Effector CD4-positive, alpha-beta T cell (primary cell): ENCODE measurements around the gene BRSK1.

Experiments used
- DNase-seq: peaks from one replicate; pipeline ENCODE4 v3.0.0-alpha.2; 2020
- total RNA-seq: gene quantifications from one replicate; lab custom pipeline; 2026; lab: John Stamatoyannopoulos, UW

The BRSK1 gene
- total RNA-seq = 1.7 reads per million

DNA sequence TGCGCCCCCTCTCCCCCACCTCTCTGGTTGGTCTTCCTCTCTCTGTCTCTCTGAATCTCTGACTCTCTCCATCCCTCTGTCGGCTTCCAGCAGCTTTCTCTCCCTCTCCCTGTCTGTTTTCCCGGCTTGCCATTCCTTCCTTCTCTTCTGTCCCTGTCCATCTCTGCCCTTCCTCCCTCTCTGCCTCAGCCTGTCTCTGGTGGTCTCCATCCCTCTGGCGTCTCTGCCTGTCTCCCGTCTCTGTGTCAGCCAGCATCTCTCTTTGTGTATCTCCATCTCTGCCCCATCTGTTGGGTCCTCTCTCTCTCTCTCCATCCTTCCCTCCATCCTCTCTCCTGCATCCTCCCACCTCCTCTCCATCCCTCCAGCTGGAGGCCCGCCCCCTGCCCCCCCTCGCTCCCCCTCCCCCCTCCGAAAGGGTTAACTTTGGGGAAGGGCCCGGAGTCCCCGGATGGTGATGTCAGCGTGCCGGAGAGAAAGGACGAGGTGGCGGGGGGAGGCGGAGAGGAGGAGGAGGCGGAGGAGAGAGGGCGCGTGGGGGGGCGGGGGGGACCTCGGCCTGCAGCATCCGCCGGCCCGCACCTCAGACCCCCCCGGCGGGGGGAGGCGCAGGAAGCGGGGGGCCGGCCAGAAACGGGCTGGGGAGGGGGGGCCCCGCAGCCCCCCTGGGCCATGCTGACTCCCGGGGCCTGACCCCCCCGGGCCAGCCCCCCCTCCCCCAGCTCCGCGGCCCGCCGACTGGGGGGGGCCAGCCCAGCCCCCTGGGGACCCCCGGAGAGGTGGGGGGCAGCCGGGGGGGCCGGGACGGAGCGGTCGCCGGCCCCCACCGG, at the start of gene BRSK1:
BRSK1 (plus strand) TSS at position 450 of the 830 bp plus-strand sequence. CDS start 446 bp downstream, outside the sequence.
- DNase-seq = peak; percentile 21

DNA sequence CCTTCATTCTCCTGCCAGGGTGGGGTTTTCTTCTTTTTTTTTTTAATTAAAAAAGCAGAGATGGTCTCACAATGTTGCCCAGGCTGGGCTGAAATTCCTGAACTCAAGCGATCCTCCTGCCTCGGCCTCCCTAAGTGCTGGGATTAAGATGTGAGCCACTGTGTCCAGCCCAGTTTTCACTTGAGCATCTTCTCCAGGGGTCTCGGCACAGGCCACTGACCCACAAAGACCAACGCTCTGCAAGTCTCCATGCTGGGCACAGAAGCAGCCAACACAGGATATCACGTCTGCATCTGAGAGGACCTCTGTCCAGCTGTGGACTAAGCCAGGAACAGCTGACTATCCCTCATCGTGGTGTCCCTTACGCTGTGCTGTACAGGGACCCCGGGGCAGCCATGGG, 45.8 kb upstream of the BRSK1 start:
- DNase-seq = no peak

DNA sequence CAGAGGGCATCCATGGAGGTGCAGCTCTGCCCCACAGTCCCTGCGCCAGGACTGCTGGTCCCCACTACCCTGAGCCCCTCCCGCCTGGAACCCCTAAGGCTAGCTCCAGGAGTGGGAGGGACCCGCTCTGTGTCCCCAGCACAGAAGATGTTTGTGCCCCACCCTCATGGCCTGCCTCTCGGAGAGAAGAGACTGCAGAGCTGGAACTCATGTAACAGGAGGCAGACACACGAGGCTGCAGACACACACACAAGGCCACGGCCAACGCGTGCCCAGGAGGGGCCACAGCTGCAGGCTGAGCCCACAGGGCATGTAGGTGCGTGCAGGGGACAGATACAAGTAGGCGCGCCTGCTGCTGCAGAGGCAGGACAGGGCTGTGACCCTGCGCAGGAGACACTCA, 44.8 kb upstream of the BRSK1 start:
- no peak for DNase-seq

DNA sequence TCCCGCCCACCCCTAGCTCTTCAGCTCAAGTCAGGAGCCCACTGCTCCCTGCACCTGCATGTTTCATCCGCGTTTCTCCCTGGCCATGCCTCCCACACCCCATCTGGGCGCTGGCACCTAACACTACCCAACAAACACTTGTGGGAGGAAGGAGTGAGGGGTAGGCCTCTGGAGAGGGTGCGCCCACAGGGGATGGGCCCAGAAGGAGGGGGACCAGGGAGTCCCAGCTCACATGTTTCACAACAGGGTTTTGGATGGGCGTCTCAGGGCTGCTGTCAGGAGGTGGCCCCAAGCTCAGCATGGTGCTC, 43.1 kb upstream of the BRSK1 start:
- DNase-seq = no peak

DNA sequence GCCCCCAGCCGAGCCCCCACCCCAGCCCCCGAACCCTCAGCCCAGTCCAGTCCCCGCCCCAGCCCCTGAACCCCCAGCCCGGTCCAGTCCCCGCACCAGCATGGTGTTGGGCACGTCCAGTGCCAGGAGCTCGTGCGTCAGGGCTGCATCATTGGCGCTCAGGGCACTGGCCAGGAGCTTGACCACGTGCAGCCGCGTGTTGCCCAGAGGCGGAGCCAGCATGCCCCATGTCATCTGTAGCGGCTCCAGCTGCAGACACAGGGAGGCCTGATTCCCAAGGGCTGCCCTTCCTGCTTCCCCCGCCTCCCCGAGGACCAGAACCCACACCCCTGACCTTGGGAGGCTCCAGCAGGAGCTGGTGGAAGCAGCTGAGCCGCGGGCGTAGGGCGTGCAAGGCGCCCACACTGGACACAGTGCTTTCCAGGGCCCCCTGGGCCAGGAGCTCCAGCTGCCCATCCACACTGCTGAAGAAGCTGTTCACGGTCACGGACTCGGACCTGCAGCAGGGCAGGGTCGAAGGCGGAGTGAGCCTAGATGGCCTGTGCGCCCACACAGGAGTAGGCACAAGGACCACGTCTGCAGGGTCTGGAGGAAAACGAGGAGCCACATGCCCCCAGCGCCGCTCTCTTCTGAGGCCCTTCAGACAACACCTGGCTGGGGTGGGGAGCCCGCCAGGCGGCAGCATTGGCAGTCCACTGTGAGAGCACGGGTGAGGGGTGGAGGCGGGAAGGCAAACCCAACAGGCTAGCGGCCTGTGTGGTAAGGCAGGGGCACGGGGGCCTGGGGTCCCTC, 42.5 kb upstream of the BRSK1 start:
- no peak for DNase-seq

DNA sequence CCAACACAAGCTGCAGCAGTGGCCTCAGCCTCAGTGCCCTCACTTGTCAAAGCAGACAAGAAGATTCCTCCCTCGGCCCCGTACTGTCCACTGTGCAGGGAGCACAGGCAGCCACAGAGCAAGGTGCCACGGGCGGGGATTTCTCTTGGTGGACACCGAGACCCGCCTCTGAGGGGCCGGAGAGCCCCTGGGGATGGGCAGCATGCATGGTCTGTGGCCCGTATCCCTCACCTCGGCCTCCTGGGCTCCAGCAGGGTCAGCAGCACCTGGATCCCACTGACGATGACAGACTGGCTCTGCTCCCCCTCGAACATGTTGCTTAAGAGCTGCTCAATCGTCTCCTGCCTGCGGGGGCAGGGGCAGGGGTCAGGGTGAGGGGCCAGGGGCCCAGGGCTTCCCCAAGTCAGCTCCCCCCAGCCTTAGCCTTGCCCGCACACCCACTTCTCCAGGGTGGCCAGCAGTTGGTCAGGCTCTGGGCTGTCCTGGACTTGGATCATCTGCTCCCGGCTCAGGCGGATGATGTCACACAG, 41.8 kb upstream of the BRSK1 start:
- no peak for DNase-seq

DNA sequence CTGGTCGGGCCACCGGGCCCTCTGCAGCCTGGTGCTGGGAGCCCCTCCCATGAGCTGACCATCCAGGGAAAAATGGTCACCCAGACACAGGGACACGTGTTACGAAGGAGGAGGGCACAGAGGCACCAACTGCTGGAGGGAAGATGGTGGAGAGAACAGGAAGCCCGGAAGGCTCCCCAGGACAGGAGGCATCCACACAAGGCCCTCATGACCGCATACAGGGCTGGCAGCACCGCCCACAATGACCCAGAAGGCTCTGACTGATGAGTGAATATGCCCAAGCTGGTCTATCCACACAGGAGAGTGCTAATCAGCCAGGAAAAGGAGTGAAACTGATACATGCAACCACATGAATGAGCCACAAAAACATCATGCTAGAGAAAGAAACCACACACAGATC, 41.3 kb upstream of the BRSK1 start:
- DNase-seq = no peak

DNA sequence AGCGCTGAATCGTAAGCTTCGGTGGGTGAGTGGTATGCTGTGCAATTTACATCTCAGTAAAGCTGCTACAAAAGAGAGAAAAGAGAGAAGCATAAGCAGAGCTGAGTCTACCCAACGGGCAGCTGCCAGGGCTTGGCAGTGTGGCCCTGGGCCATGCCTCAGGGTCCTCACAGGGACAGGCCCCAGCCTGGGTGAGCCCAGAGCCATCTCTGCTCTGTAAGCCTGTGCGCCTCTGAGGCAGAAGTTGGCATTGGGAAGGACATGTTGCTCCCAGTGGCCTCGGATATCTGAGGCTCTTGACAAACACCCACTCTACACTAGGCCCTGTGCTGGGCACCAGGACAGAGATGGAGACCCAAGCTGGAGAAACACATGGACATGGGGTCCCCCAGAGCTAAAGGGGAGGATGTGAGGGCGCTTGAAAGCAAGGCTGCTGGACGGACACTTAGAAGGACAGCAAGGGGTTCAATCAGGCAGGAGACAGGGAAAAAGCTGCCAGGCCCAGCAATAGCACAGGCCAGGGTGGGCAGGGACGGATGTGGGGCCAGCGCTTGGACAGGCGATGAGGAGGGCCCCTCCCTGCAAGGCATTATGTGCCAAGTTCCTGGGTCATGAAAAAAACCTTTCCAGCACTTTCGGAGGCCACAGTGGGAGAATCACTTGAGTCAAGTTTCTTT, 39.7 kb upstream of the BRSK1 start:
- DNase-seq = no peak

DNA sequence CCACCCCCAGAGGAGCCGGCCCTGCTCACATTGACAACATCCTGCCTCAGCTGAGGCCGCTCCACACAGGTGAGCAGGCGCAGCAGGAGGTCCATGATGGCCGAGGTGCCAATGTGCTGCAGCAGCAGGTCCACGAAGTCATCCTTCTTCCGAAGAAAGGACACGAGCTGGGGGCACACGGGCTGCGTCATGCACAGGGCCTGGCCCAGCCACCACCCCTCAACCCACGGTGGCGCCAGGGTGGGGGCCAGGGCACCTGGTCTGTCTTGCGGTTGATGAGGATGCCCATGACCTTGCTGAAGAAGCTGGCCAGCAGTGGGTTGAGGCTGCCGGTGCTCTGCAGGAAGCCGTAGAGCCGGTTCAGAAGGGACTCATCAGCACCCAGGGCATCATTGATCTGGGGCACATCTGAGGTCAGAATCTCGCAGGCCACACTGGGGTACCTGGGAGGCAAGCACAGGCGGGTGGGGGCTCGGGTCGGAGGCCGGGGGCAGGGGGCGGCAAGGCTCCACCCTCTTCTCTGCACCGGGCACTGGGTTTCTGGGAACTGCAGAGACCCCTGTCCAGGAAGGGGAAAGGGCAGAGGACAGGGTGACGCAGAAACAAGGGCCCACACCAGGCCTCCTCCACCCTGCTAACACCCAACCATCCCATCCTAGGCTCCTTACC, 38.4 kb upstream of the BRSK1 start:
- DNase-seq = no peak

DNA sequence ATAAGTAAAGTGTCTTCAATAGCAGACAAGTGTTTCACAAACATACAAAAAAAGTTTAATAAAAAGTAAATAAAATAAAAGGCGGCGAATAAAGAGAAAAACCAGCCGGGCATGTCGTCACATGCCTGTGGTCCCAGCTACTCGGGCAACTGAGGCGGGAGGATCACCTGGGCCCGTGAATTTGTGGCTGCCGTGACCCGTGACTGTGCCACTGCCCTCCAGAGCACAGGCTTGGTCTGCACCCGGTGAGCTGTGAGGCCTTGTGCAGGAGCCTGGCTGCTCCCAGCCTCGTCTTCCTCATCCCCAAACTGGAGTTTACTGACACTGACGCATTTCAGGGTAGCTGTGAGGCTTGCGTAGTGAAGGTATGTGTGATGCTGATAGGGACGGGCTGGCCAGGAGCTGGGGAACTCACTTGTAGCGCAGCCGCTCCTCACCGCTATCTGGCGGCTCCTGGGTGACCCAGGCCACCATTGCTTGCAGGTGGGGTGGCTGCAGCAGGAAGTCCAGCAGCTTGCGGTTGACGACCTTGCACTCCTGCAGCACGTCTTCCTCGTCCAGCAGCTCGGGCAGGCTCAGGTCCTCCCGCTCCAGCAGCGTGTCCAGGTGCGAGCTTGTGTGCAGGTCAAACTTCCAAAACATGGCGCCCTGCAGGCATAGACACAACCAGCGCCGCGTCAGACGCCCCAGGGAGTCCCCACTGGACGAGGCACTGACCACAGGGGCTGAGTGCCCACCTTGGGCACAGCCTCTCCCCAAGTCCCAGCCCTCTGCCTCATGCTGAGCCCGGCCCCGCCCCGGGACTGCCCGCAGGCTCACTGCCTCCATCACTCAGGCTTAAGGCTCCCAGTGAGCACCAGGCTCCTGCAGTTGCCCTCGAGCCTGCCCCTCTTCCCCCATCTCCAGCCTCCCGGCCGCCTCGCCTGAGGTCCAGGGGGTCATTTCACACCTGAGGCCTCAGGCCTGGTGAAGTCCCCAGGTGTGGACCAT, 37.0 kb upstream of the BRSK1 start:
- no peak for DNase-seq

DNA sequence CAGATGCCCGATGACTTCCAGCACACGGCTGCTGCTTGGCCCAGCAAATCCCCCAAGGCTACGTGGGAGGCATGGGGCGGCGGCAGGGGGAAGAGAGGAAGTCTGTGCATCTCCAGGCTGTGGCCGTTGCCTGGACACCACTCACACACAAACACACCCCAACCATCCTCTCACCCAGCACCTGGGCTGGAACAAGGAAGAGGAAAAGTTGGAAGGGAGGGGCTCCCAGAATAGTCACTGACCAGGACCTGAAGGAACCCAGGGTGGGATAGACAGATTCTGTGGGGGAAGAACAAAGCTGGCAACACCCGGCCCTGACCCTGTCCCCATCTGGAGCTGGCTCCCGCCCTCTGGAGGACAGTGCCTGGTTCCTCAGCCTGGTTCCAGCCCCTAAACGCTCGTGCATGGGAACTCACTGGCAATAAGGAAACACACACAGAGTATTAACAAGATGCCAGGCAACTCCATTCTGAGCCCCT, 36.1 kb upstream of the BRSK1 start:
- no peak for DNase-seq

DNA sequence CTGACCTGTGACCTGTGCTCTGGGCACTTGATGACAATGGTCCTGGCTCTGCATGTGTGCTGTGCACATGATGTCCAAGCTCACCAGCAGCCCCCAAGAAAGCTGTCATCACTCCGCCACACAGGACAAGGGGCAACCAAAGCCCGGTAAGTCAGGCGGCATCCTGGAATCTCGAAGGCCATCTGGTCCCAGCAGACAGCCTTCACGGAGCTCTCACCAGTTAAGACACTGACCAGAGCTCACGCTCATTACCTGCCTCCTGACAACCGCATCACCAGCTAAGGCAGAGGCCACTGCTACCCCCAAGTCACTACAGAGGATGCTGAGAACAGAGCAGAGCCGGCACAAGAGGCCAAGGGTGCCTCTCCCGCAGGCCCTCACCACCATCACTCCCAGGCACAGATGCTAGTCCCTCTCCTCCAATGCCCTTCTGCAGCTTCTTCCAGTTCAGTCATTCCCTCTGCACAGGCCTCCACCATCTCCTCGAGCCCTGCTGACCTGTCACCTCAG, 35.6 kb upstream of the BRSK1 start:
- no peak for DNase-seq

DNA sequence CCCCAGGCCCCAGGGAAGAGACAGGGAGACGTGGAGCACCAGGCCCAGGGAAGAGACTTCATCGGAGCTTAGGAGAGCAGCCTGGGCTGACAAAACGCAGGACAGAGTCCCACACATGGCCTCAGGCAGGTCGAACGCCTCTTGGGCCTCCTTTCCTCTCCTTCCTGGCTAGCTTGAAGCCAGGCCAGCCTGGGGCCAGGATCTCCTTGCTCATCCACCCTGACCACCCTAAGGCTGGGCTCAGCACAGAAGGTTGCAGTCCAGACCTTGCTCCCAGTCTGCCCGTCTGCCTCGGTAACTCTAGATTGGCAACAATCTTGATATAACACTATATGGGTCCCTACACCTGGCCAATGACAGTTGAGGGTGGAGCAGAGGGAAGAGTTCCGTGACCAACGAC, 35.1 kb upstream of the BRSK1 start:
- no peak for DNase-seq

DNA sequence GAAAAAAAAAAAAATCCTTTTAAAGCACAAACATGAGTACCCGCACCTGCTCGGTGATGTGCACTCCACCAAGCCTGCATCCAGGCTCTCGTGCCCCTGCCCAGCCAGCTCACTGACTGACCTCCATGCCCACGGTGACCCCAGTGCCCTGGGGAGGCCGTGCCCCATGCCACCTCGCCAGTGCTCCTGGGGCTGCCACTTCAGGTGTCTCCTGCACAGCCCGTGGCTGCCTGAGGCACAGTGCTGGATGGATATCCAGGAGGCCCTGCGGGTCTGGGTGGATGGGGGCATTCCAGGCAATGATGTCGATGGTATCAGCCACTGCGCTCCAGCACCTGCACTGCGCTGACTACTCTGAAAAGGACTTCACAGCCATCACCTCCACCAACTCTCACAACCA, 34.0 kb upstream of the BRSK1 start:
- no peak for DNase-seq

DNA sequence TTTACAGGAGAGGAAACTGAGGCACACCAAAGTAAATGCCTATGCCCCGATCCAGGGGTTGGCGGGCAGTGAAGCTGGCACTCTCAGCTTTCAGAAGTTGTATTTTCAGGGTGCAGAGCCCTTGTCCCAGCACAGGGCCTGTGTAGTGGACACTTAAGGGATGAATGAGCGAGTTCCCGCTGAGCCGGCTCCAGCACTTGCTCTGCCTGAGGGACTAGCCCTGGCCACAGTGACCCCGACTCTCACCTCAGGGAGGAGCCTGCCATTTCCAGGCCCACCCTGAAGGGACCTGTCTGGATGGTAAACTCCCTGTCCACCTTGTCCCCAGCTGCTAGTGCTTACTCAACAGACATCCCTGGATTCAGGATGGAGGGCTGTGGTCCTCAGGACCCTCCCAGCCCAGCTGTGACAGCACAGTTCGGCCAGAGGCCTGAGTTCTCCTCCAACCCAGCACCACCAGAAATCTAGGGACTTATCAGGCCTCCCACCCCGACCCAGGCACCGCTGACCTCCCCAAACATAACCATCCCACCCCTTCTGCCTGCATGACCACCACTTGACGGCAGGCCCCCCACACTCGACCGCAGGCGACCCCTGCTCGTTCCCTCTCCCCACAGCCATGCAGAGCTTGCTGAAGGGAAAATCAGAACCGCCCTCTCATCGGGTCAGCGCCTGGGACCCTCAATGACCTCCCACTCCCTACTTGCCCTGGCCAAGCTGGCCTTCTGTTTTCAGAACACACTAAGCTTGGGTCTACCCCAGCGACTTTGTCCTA, 33.3 kb upstream of the BRSK1 start:
- no peak for DNase-seq

DNA sequence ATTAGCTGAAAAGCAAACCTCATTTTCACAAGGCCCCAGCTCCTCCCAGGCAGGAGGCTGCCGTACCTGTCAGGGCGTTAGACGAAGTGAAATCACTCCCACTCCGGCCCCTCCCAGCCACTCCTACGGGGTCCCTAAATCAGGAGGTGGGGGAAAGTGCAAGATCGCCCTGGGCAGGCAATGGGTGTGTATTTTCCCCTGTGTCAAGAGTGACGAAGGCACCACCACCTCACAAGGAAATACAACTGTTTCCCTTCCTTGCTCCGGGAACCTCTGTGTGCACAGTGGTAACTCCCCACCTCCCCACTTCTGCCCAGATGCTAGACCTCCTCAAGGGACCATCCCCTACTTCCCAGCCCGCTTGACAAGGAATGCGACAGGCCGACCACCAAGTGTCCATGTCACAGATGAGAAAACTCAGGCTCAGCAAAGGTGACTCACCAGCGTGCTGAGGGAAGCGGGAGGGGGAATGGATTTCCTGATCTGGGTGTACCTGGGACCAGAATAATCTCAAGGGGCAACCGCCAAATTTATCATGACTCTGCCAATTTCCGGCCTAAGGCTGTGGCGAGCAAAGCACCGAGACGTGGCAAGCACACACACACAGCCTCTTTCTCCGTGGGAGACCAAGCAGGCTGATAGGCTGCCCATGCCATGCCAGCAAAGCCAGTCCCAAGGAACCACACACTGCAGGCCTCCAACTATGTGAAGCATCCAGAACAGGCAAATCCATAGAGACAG, 32.3 kb upstream of the BRSK1 start:
- DNase-seq = peak; percentile 35

DNA sequence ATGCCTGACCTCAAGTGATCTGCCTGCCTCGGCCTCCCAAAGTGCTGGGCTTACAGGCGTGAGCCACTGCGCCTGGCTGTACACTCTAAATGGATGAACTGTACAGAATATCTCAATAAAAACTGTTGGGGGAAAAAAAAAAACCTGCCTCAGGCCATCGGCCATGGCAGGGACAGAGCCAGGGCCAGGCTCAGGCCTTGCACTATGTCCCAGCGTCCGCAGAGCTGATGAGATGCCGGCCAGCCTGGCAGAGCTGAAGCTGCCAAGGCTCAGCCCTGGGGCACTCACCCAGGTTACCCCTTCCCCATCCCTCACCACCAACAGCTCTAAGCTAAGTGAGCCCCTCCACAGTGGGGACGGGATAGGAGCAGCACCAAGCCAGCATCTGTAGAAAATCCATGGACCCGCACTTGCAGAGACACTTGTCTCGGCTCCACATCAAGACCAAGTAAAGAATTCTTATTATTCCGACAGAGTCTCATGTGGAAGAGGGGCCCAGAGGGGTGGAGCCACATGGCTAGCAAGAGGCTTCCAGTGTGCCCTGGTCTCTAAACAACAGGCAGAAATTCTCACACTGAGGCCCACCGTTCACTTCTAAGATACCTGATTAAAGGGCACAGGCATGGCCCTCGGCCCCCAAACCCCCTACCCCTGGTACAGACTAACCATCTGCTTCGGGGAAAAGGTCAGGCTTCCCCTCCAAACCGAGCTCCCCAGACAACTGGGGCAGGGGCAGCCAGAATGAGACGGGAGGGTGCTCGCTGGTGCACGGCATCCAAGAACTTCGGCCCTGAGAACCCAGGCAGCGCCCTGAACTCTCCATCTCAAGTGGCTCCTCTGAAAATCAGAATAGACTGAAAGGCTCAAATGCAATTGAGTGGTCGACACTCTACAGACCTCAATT, 30.8 kb upstream of the BRSK1 start:
- no peak for DNase-seq

DNA sequence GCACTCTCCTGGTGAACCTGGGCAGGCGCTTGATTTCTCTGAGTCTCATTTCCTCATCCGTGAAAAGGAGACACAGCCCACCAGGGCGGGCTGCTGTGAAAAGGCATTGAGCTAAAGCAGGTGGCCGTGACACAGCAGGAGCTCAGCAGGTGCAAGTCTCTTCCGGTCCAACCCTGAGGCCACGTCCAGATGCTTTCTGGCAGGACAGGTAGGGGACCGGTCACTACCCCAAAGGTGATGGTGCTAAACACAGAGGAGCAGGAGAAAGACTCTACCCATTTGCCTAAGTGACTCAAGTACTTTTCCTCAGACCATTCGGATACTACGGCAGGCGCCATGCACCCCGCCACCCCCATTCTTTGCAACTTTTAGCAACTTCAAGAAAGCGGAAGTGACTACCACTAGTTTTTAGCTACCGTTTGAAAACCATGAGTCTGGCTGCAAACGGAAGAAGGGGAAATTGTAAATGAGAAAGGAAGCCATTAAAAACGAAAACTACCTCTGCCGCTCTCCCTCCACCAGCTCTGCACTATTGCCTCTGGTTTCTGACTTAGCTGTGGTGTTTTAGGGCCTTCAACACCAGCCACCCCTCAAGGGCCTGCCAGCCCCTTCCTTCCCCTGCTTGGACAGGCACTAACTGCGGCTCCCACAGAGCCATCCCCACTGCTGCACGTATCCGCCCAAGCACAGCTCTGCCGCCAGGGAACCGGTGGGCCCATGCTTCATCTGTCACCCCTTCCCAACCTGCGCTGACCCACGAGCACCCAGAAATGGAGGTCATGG, 29.8 kb upstream of the BRSK1 start:
- DNase-seq = peak; percentile 57
